GM18517 (cell line): Measurements from ENCODE around the gene UBE2QL1.

ENCODE experiments used
- ATAC-seq: cut with Tn5 transposase; IDR thresholded peaks from one replicate; pipeline ENCODE4 v1.9.1; 2021; ENCODE audit warnings: mild to moderate bottlenecking, moderate library complexity; ENCODE audit not compliant: unreplicated experiment

UBE2QL1 gene

DNA sequence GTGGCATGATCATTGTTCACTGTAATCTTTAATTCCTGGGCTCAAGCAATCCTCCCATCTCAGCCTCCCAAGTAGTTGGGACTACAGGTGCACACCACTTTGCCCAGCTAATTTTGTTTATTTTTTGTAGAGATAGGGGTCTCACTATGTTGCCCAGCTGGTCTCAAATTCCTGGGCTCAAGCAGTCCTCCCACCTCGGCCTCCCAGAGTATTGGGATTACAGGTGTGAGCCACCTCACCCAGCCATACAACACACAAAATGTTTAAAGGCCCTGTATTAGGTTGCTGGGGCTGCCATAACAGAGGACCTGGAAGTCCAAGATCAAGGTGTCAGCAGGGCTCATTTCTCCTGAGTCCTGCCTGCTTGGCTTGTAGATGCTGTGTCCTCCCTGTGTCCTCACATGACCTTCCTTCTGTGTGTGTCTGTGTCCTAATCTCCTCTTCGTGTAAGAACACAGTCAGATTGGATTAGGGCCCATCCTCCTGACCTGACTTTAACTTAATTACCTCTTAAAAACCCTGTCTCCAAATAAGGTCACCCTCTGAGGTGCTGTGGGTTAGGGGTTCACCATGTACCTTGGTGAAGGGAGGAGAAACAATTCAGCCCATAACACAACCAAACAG lies 5.4 kb downstream of the UBE2QL1 start:
- no peak for ATAC-seq

DNA sequence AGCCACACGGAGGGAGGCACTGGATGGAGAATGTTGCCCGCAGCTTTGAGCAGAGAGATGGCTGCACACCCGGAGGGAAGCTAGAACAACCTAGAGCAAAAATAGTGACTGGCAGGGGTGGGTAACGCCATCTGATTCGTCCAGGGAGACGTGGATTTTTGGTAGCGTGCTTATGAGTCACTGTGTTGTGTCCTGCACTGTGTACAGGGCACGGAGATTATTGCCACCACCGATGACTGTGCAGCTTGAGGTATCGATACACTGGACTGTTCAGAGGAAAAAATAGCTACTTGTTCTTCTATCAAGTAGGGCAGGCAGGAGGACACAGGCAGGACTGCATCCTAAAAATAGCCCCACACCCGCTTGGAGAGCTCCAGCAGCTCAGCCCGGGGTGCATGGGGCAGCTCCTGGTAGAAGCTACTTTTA lies 6.0 kb downstream of the UBE2QL1 start:
- no peak for ATAC-seq

DNA sequence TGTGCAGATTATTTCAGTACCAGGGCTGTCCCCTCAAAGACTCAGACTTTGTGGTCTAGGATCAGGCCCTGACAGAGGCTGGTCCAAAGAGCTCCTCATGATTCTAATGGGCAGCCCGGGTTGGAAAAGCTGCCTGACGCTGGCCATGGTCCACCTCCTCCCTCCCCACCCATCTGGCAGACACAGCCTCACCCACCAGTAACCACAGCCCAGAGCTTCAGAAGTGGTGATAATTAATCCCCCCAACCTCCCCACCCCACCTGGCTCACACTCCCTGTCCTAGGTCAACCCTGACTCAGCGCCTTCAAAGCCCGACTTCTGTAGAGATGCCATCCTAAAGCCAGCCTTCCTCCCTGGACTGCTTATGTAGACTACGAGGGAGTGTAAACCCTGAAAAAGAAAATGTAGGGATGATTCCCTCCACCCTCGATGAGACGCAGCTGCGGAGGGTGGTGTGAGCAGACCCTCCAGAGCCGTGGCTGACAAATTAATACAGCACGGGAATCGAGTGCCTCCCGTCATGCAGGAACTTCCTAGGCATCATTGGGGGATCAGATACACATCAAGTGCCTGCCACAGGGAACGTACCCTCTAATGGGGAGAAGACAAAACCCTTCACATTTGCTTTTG lies 7.0 kb downstream of the UBE2QL1 start:
- ATAC-seq = no peak

- ATAC-seq = no peak
Observed at GRCh38 chr5:6456766-6457370, 8.2 kb downstream of the UBE2QL1 start.

DNA sequence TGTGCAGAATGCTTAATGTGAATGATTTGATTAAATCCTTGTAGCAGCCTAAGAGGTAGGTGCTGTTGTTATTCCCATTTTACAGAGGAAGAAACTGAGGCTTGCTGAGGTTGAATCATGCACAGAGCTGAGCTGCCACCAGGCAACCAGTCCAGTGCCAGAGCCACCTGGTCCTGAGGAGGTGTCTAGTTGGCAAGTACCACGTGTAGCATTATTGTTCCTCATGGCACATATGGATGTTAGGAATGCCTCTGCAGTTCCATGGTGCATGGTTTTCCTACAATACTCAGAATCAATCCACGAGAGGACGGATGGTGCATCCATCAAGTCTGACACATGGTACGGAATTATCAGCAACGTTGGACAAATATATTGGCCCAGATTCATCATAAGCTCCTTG lies 8.9 kb downstream of the UBE2QL1 start:
- no peak for ATAC-seq

DNA sequence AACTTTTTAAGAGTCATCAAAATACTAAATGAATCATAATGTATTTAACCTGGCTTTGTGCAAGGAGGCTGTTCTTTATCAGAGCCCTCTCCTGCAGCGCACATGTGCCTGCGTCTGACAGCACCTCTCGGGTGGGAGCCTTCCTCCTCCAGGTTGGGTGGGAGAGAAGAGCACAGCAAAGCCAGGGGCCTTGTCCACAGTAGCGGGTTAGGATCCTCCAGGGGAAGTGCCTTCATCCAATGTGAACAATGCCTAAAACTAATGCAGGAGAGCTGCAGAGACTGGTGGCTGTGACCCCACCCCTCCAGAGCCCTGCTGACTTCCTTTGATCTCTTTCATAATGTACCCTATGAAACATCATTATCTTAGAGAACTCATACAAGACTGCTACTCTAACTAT lies 10.2 kb downstream of the UBE2QL1 start:
- ATAC-seq = no peak

DNA sequence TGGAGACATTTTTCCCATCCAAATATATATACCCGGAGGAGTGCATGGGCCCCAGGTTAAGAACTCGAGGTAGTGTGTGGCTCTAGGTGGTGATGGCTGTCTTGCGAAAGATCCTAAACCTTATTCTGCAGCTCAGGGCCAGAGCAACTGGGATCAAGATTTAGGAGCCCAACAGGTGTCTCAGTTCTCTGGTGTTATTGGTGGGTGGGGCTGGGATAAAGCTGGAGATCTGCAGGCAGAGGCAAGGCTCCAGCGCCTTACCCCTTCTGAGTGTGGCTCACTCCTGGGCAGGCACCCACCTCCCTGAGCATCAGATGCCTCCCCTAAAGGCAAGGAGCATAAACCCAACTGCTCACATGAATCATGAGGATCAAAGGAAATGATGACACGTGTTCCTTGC lies 11.2 kb downstream of the UBE2QL1 start:
- ATAC-seq = no peak

DNA sequence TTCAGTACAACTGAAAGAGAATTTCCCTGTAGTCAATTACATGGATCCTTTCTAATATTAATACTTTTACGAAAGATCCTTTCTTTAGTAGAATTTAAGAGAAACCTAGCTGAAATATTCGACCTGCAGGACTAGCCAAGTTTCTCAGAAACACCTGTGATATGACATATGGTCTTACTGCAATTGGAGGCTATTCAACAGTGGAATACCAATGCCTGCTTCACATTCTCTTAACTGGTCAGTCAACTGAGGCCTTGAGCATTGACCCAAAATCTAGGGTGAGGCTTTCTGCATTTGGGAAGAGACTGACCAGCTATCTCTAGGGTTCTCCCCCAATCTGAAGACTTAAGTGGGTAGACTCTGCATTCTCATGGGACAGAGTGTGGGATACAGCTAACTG lies 12.3 kb downstream of the UBE2QL1 start:
- no peak for ATAC-seq

- no peak for ATAC-seq
Observed at GRCh38 chr5:6461793-6462650, 13.4 kb downstream of the UBE2QL1 start.

GRCh38 chr5:6462671-6463070 lies 14.0 kb downstream of the UBE2QL1 start:
- no peak for ATAC-seq

- ATAC-seq = no peak
Observed at GRCh38 chr5:6464441-6464840, 15.8 kb downstream of the UBE2QL1 start.

DNA sequence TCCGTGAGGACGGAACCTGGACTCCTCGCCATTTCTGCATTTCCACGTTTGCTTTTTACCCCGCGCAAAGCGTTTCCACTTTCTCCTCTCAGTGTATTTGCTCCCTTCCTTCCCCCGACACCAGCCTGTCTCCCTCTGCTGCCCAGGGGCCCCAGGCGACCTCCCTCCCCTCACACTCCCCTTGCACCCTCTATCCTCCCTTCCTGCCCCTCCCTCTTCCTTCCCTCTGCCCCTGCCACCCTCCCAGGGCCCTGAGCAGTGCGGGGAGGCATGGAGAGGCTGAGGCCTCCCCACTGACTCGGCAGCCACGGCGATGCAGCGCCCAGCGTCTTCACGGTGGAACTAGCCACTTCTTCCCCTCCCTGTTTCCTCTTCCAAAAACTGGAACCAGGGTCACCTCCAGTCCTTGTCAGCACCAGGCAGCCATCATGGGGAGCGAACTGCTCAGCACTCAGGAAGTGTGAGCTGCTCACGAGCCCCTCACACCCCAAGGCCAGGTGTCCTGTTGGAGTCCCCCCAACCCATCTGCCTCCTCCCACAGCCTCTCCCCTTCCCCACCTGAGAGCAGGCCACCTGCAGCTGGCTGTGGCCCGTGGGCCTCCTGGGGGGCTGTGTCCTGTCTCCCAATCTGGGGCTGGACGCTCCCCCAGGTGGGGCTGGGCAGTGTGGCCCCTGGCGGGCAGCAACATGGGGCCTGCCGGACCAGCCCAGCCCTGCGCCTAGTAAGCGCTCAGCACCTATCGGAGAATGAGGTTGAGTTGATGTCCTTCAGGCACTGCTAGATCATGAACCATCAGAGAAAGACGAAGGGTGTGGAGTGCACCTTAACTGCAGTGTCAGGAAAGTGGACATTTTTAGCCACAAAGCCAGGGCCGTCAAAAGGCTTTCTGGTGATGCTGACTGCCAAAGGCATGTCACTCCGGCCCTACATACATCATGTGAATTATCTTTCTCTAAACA lies 17.5 kb downstream of the UBE2QL1 start:
- ATAC-seq = no peak

- ATAC-seq = no peak
Observed at GRCh38 chr5:6466975-6467567, 18.4 kb downstream of the UBE2QL1 start.

DNA sequence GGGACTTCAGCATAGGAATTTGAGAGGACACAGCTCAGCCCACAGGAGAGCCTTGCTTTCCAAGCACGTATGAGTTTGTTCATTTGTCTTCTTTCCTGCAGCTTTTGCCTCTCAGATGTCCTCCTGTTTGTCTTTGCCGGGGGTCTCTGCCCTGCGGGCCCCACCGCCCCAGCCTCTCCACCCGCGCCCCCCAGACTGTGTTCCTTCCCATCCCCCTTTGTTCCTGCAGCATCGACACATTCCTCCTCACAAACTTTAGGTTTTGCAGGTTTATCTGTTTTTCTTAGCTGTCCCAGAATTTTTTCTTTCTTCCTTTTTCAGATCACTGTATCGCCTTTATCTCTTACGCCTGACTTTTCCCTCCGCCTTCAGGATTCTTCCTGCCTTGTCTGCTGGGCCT lies 18.9 kb downstream of the UBE2QL1 start:
- ATAC-seq = no peak

DNA sequence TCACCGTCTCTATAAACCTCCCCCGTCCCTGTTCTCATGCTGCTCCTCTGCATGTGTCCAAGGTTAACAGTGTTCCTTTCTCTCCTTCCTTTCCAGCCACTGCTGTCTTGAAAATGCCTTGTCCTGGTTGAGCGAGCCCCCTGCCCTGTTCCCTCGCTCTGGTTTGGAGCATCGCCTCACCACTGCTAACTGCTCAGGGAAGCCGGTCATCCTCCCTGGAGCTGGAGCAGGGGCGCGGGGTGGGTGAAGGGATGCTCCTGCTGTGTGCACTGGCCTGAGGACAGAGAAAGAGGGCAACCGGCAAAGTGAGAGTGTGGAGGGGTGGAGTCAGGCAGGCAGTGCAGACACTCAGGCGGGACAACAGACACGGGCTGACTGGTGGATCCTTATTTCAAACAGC lies 19.4 kb downstream of the UBE2QL1 start:
- ATAC-seq = no peak

GRCh38 chr5:6468870-6469269 lies 20.2 kb downstream of the UBE2QL1 start:
- no peak for ATAC-seq

DNA sequence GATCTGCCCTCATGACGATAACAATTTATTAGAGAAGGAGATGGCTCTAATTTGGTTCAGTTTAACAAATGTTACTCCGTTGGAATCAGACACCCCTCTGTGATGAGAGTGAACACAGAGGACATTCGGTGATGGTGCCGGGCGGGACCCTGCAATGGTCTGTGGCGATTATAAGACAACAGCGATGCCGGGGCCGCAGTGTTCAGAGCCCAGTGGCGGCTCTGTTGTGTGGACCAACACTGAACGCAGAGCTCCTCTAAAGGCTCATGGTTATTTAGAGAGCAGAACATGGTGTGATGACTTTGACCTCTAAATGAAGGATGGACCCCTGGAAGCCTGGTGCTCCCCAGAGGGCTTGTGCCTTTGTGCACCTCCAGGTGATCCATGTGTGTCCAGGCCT lies 21.2 kb downstream of the UBE2QL1 start:
- ATAC-seq = no peak

DNA sequence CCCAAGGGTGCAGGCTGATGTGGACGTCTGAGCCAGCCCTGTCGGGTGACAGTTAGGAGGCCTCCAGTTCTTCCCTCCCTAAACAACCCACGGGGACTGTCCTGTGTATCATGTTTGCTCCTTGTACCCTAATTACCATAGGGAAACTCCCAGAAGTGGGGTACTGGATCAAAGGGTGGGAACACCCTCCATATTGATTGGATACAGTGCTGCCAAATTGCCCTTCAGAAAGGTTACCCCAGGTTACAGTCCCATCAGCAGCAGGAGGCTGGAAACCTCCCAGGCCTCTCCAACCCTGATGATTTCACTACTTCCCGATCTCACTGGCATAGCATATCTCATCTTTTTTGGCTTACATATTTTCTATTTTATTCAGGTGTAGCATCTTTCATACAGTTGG lies 22.0 kb downstream of the UBE2QL1 start:
- no peak for ATAC-seq

DNA sequence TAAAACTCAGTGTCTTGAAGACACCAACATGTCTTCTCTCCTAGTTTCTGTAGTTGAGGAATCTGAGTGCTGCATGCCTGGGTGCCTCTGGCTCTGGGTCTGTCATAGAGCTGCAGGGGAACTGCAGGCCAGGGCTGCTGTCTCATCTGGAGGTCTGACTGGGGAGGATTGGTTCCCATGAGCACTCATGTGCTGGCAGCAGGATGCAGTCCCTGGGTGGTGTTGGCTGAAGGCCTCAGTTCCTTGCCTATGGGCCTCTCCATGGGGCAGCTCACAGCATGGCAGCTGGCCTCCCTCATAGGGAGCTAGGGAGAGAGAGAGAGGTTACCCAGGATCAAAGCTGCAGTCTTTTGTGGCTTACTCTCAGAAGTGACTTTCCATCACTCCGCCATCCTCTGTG lies 22.6 kb downstream of the UBE2QL1 start:
- no peak for ATAC-seq

DNA sequence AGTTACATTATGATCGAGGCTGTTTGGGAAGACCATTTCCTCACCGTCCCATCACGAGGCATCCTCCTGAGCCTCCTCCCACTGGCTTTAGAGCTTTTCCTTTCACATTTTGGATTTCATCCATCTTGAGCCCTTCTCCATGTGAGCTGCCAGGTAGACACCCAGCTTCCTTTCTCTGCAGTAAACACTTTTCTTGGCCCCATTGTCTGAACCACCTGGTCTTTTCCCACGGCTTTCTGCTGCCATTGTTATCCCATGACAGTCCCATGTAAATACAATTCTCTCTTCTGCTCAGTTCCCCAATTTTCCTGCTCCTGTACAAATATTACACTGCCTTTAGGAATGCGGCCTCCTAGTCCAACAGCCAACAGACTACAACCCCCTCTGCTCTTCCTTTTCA lies 24.1 kb downstream of the UBE2QL1 start:
- no peak for ATAC-seq
